Measurements from ENCODE around the gene RNU6-9. TPM values are rescaled to one million over a fixed set of nuclear protein-coding genes. Genes with fewer than 3 reads are reported as not detected.
"Not testable (repeated sequence)": the region's sequence is repeated elsewhere in the genome, so short reads cannot be mapped to it uniquely, and the experiment has no call there.

Gene RNU6-9
- not detected for total RNA-seq
- long read RNA-seq: 0 reads

GRCh38 chr19:892894-893689, at the start of gene RNU6-9, which contains the start of gene MED16:
Gene RNU6-9, plus strand, starts transcription at chr19:893484.
Gene MED16, minus strand, starts transcription at chr19:893187. Its CDS starts 2,056 bp downstream, at chr19:891131.
- DNase-seq (ENCODE audit: low spot score): peak; percentile 96
- intact Hi-C loops (cut with DNase I): no loop called here

GRCh38 chr19:843836-844545, 49.3 kb upstream of the RNU6-9 start:
- DNase-seq (ENCODE audit: low spot score): no peak
- intact Hi-C loops (cut with DNase I): no loop called here

GRCh38 chr19:844546-844971, 48.7 kb upstream of the RNU6-9 start:
- no peak for DNase-seq (ENCODE audit: low spot score)
- intact Hi-C loops (cut with DNase I): no loop called here

- no peak for DNase-seq (ENCODE audit: low spot score)
Measured at GRCh38 chr19:845707-846521, 47.4 kb upstream of the RNU6-9 start.

GRCh38 chr19:848386-848921, 44.8 kb upstream of the RNU6-9 start:
- intact Hi-C loops (cut with DNase I): no loop called here

More at GRCh38 chr19:845707-846521, 47.4 kb upstream of the RNU6-9 start:
- intact Hi-C loops (cut with DNase I): no loop called here

GRCh38 chr19:849195-849594, 44.1 kb upstream of the RNU6-9 start:
- DNase-seq (ENCODE audit: low spot score); intact Hi-C loops (cut with DNase I): not testable (repeated sequence)

More at GRCh38 chr19:848386-848921, 44.8 kb upstream of the RNU6-9 start:
- DNase-seq (ENCODE audit: low spot score): no peak

- intact Hi-C loops (cut with DNase I): no loop called here
- DNase-seq (ENCODE audit: low spot score): peak; percentile 89
Measured at GRCh38 chr19:850221-850978, 42.9 kb upstream of the RNU6-9 start.

GRCh38 chr19:850979-851335, 42.3 kb upstream of the RNU6-9 start:
- intact Hi-C loops (cut with DNase I): no loop called here

GRCh38 chr19:852136-853013, 40.9 kb upstream of the RNU6-9 start, which contains the start of gene ELANE:
Gene ELANE, plus strand, starts transcription at chr19:852303. Its CDS starts 26 bp downstream, at chr19:852329.
- intact Hi-C loops (cut with DNase I): no loop called here
- no peak for DNase-seq (ENCODE audit: low spot score)

More at GRCh38 chr19:850979-851335, 42.3 kb upstream of the RNU6-9 start:
- no peak for DNase-seq (ENCODE audit: low spot score)

- DNase-seq (ENCODE audit: low spot score): no peak
- intact Hi-C loops (cut with DNase I): no loop called here
Measured at GRCh38 chr19:853014-853585, 40.2 kb upstream of the RNU6-9 start.

GRCh38 chr19:853614-854220, 39.6 kb upstream of the RNU6-9 start:
- DNase-seq (ENCODE audit: low spot score); intact Hi-C loops (cut with DNase I): not testable (repeated sequence)

GRCh38 chr19:854549-854948, 38.7 kb upstream of the RNU6-9 start:
- DNase-seq (ENCODE audit: low spot score): no peak
- intact Hi-C loops (cut with DNase I): no loop called here

- no peak for DNase-seq (ENCODE audit: low spot score)
Measured at GRCh38 chr19:855142-855541, 38.1 kb upstream of the RNU6-9 start.

GRCh38 chr19:855566-856120, 37.6 kb upstream of the RNU6-9 start:
- no peak for DNase-seq (ENCODE audit: low spot score)
- intact Hi-C loops (cut with DNase I): loop anchor here (5.0 kb wide), 2 partner anchors 67 to 127 kb away; partner anchors contain the start of gene WDR18

More at GRCh38 chr19:855142-855541, 38.1 kb upstream of the RNU6-9 start:
- intact Hi-C loops (cut with DNase I): loop anchor here (5.0 kb wide), 2 partner anchors 67 to 127 kb away; partner anchors contain the start of gene WDR18

GRCh38 chr19:858284-858683, 35.0 kb upstream of the RNU6-9 start:
- DNase-seq (ENCODE audit: low spot score): no peak

More at GRCh38 chr19:858284-858683, 35.0 kb upstream of the RNU6-9 start:
- intact Hi-C loops (cut with DNase I): loop anchor here (5.0 kb wide), 2 partner anchors 64 to 124 kb away; partner anchors contain the start of gene WDR18

Data from cardiac septum (tissue), 1 donor.